Type B pancreatic cell (in vitro differentiated cells): ENCODE results near the gene PRKAR2B. TPM values are rescaled to one million over a fixed set of nuclear protein-coding genes. Genes with fewer than 3 reads are reported as not detected.

Source experiments
- DNase-seq: peaks from one replicate; pipeline ENCODE4 v3.0.0; 2021; ENCODE audit warnings: mixed read lengths; ENCODE audit not compliant: unreplicated experiment; ENCODE audit errors: extremely low spot score
- H3K27ac Mint-ChIP-seq: 2 replicates; pipeline ENCODE4 v1.8.0; 2021; ENCODE audit warnings: mild to moderate bottlenecking, mixed read lengths
- H3K27me3 Mint-ChIP-seq: 2 replicates; pipeline ENCODE4 v1.8.0; 2021; ENCODE audit warnings: mixed read lengths
- H3K36me3 Mint-ChIP-seq: 2 replicates; pipeline ENCODE4 v1.8.0; 2021; ENCODE audit warnings: mixed read lengths
- H3K4me1 Mint-ChIP-seq: one replicate; pipeline ENCODE4 v1.8.0; 2021; ENCODE audit warnings: mixed read lengths; ENCODE audit not compliant: unreplicated experiment
- H3K4me3 Mint-ChIP-seq: 2 replicates; pipeline ENCODE4 v1.8.0; 2021; ENCODE audit warnings: mild to moderate bottlenecking, mixed read lengths
- H3K9me3 Mint-ChIP-seq: 2 replicates; pipeline ENCODE4 v1.8.0; 2021; ENCODE audit warnings: mixed read lengths
- total RNA-seq: library from RNA; stranded (reverse); gene quantifications from 2 replicates; pipeline ENCODE4 v1.2.1, GENCODE V29; 2021; ENCODE audit warnings: low replicate concordance
- TF ChIP-seq, protein P1 (sequence below): fragments of 200-600 bp; sonication (generic); conservative IDR thresholded peaks from 2 replicates; pipeline ENCODE4 v1.5.0; 2021; ENCODE audit warnings: antibody characterized with exemption, mild to moderate bottlenecking

PRKAR2B gene
- total RNA-seq, 1 donor from 2014 or later = 7.2 TPM

DNA sequence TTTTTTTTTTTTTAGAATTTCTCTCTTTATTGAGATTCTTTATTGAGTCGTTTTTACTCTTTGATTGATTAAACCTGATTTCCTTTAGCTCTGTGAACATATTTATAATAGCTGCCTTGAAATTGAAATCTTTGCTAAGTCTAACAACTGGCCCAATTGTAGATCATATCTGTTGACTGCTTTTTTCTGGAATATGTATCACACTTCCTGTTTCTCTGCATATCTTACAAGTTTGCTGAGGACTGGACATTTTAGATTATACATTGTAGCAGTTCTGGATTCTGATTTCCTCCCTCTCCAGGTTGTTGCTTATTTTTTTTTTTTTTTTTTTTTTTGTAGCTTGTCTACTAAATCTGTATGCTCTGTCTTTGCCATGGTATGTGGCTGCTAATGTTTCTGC is 56.3 kb downstream of the PRKAR2B start:
- H3K36me3 Mint-ChIP-seq = no peaks in the 10 kb centered on the region
- peaks cover 4% of the 10 kb centered on the region for H3K4me1 Mint-ChIP-seq

DNA sequence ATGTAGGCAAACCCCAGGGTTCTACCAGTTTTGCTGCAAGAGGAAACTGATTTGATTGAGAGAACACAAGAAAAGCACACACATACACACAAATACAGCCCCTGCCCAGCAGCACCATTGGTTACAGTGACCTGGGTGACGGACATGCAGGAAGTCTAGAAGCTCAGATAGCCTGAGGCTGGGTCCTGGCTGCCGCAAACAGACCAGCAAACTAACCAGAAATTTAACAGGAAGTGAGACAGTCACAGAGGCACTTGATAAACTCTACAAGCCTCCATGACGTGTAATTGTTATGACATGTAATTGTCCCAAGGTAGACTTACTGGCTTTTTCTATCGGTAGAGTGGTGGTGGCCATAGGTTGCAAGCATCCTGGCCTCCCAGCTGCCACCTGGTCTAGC is 58.9 kb downstream of the PRKAR2B start:
- H3K4me1 Mint-ChIP-seq = peaks cover 4% of the 10 kb centered on the region
- H3K4me3 Mint-ChIP-seq = no peak overlapping the region
- no peak for DNase-seq
- no peaks in the 10 kb centered on the region for H3K27me3 Mint-ChIP-seq
- TF ChIP-seq, protein P1, sequence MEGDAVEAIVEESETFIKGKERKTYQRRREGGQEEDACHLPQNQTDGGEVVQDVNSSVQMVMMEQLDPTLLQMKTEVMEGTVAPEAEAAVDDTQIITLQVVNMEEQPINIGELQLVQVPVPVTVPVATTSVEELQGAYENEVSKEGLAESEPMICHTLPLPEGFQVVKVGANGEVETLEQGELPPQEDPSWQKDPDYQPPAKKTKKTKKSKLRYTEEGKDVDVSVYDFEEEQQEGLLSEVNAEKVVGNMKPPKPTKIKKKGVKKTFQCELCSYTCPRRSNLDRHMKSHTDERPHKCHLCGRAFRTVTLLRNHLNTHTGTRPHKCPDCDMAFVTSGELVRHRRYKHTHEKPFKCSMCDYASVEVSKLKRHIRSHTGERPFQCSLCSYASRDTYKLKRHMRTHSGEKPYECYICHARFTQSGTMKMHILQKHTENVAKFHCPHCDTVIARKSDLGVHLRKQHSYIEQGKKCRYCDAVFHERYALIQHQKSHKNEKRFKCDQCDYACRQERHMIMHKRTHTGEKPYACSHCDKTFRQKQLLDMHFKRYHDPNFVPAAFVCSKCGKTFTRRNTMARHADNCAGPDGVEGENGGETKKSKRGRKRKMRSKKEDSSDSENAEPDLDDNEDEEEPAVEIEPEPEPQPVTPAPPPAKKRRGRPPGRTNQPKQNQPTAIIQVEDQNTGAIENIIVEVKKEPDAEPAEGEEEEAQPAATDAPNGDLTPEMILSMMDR = no peak
- peaks cover under 1% of the 10 kb centered on the region for H3K9me3 Mint-ChIP-seq
- H3K27ac Mint-ChIP-seq = peak overlapping the region; percentile 42
- H3K36me3 Mint-ChIP-seq = no peaks in the 10 kb centered on the region

More for the DNA sequence above, 56.3 kb downstream of the PRKAR2B start:
- no peak for DNase-seq
- no peak overlapping the region for H3K27ac Mint-ChIP-seq
- peaks cover 5% of the 10 kb centered on the region for H3K9me3 Mint-ChIP-seq
- no peak overlapping the region for H3K4me3 Mint-ChIP-seq
- H3K27me3 Mint-ChIP-seq = no peaks in the 10 kb centered on the region
- TF ChIP-seq, protein P1 = no peak

DNA sequence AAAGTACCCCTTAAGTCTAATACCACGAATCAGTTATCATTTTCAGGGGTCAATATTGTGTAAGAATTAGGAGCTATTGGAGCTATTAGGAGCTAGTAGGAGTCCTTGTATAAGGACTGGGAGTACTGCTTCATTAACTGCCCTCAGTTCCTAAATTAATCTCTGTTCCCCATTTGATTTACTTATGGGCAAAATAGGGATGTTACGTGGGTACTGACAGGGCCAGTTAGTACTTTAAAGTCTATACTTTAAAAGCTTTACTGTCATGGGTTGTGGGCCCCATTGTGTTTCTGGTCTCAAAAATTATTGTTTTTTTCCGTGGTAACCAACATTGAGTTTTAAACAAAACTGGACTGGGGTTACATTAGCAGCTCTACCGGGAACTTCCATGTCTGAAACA is 60.3 kb downstream of the PRKAR2B start:
- H3K4me3 Mint-ChIP-seq = no peak overlapping the region
- H3K27me3 Mint-ChIP-seq = no peaks in the 10 kb centered on the region
- H3K36me3 Mint-ChIP-seq = no peaks in the 10 kb centered on the region
- TF ChIP-seq, protein P1 = no peak
- no peak for DNase-seq
- H3K27ac Mint-ChIP-seq = no peak overlapping the region
- H3K4me1 Mint-ChIP-seq = peaks cover 4% of the 10 kb centered on the region
- no peaks in the 10 kb centered on the region for H3K9me3 Mint-ChIP-seq

DNA sequence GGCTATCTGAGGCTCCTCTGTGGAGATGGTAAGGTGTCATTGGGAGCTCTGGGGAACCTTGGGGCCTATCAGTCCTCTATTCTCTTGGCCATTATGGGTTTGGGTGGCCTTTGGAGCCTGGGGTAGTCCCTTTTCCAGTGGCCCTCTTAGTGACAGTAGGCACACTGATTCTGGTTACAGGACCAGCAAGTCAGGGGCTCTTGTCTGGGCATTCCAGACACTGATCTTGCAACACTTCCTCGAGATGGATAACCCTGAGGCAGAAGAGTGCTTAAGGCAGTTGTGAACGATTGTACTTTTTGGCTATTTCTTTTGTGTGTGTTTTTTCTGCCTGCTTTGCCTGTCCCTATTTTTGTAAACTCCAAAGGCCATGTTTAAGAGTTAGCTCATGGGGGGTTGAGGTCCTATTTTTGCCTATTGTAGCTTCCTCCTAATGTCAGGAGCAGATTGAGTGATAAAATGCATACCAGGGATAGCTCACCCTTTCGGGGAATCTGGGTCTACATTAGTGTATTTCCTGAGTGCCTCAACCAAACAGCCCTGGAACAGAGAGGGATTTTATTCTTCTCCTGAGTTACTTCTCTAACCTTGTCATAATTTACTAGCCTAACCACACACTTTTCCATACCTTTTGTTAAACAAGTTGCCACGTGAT is 61.2 kb downstream of the PRKAR2B start:
- Mint-ChIP-seq H3K4me1 (peaks cover 4% of the 10 kb centered on the region), H3K4me3 (no peak overlapping the region), H3K9me3 (no peaks in the 10 kb centered on the region), H3K36me3 (no peaks in the 10 kb centered on the region), H3K27ac (no peak overlapping the region), H3K27me3 (no peaks in the 10 kb centered on the region)
- TF ChIP-seq, protein P1 = no peak
- no peak for DNase-seq

DNA sequence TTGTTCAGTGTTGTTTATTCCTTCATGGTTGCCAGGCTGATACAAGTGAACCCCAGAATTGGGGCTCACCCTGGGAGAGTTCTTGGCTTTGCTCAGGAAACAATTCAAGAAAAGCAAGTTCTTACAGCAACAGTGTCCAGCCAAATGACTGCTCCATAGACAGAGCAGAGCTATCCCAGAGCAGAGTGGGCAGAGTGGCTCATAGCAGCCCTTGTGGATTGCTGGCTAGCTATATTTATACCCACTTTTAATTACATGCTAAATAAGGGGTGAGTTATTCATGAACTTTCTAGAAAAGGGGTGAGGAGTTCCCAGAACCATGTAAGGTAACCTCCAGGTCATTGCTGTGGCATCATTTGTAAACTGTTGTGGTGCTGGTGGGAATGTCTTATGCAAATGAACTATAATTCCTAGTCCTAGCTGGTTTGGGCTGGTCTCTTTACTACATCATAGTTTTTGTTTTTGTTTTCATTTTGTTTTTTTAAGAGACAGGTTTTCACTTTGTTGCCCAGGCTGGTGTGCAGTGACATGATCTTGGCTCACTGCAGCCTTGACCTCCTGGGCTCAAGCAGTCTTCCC is 64.4 kb downstream of the PRKAR2B start:
- H3K4me3 Mint-ChIP-seq = no peak overlapping the region
- H3K36me3 Mint-ChIP-seq = no peaks in the 10 kb centered on the region
- TF ChIP-seq, protein P1 = no peak
- no peak overlapping the region for H3K27ac Mint-ChIP-seq
- H3K9me3 Mint-ChIP-seq = no peaks in the 10 kb centered on the region
- H3K27me3 Mint-ChIP-seq = no peaks in the 10 kb centered on the region
- DNase-seq = no peak
- H3K4me1 Mint-ChIP-seq = no peaks in the 10 kb centered on the region
